GM18502 (cell line): ENCODE results near the gene IGFBP1.

Experiments
- ATAC-seq: cut with Tn5 transposase; IDR thresholded peaks from one replicate; pipeline ENCODE4 v1.9.1; 2021; ENCODE audit warnings: mild to moderate bottlenecking; ENCODE audit not compliant: unreplicated experiment, poor library complexity

Gene IGFBP1

GRCh38 chr7:45878457-45879144, 9.7 kb upstream of the IGFBP1 start:
- ATAC-seq, result no peak

- ATAC-seq, result no peak
Measured at GRCh38 chr7:45880433-45880860, 7.8 kb upstream of the IGFBP1 start.

- ATAC-seq, result no peak
Measured at GRCh38 chr7:45881280-45881758, 7.0 kb upstream of the IGFBP1 start.

GRCh38 chr7:45881759-45882464, 6.4 kb upstream of the IGFBP1 start:
- no peak for ATAC-seq

- no peak for ATAC-seq
Measured at GRCh38 chr7:45882465-45882810, 5.8 kb upstream of the IGFBP1 start.

GRCh38 chr7:45884136-45884535, 4.2 kb upstream of the IGFBP1 start:
- no peak for ATAC-seq

GRCh38 chr7:45885264-45885882, 2.9 kb upstream of the IGFBP1 start:
- ATAC-seq, result no peak

- ATAC-seq, result no peak
Measured at GRCh38 chr7:45886931-45887667, 1.2 kb upstream of the IGFBP1 start.

GRCh38 chr7:45888993-45889366, 692 bp downstream of the IGFBP1 start:
- ATAC-seq, result no peak

GRCh38 chr7:45889367-45890067, 1.2 kb downstream of the IGFBP1 start:
- ATAC-seq, result no peak

- no peak for ATAC-seq
Measured at GRCh38 chr7:45890125-45890901, 2.0 kb downstream of the IGFBP1 start.

GRCh38 chr7:45890902-45891461, 2.7 kb downstream of the IGFBP1 start:
- no peak for ATAC-seq

GRCh38 chr7:45891462-45892402, 3.4 kb downstream of the IGFBP1 start:
- ATAC-seq, result no peak

- ATAC-seq, result no peak
Measured at GRCh38 chr7:45892407-45893035, 4.2 kb downstream of the IGFBP1 start.

- ATAC-seq, result no peak
Measured at GRCh38 chr7:45893374-45893995, 5.2 kb downstream of the IGFBP1 start.

GRCh38 chr7:45893996-45894664, 5.8 kb downstream of the IGFBP1 start:
- ATAC-seq, result no peak

- ATAC-seq, result no peak
Measured at GRCh38 chr7:45894665-45895062, 6.4 kb downstream of the IGFBP1 start.
